ENCODE data around the gene BLNK. TPM values are rescaled to one million over a fixed set of nuclear protein-coding genes. Genes with fewer than 3 reads are reported as not detected.

BLNK gene
- total RNA-seq, 1 donor from 2014 or later: 0.73 TPM

GRCh38 chr10:96238646-96239623, 32.4 kb downstream of the BLNK start:
- intact Hi-C loops (cut with DNase I): no loop called here
- ATAC-seq (ENCODE audit: poor library complexity) (no peak), DNase-seq (no peak)

GRCh38 chr10:96236876-96237275, 34.5 kb downstream of the BLNK start:
- DNase-seq (no peak), ATAC-seq (ENCODE audit: poor library complexity) (no peak)
- intact Hi-C loops (cut with DNase I): no loop called here

- no peak for DNase-seq
- intact Hi-C loops (cut with DNase I): no loop called here
- ATAC-seq (ENCODE audit: poor library complexity): no peak
Measured at GRCh38 chr10:96236090-96236478, 35.3 kb downstream of the BLNK start.

GRCh38 chr10:96235326-96236089, 35.9 kb downstream of the BLNK start:
- intact Hi-C loops (cut with DNase I): no loop called here
- no peak for DNase-seq
- no peak for ATAC-seq (ENCODE audit: poor library complexity)

GRCh38 chr10:96233959-96234358, 37.4 kb downstream of the BLNK start:
- DNase-seq (no peak), ATAC-seq (ENCODE audit: poor library complexity) (peak; percentile 84)
- intact Hi-C loops (cut with DNase I): no loop called here

GRCh38 chr10:96230527-96230926, 40.8 kb downstream of the BLNK start:
- DNase-seq (no peak), ATAC-seq (ENCODE audit: poor library complexity) (no peak)
- intact Hi-C loops (cut with DNase I): no loop called here

GRCh38 chr10:96229568-96230030, 41.8 kb downstream of the BLNK start:
- peak; percentile 87 for DNase-seq
- peak; percentile 65 for ATAC-seq (ENCODE audit: poor library complexity)
- intact Hi-C loops (cut with DNase I): loop anchor here (2.0 kb wide), 1 partner anchor 65 kb away; no protein-coding TSS in a partner anchor

- DNase-seq (no peak), ATAC-seq (ENCODE audit: poor library complexity) (no peak)
- intact Hi-C loops (cut with DNase I): loop anchor here (2.0 kb wide), 1 partner anchor 66 kb away; no protein-coding TSS in a partner anchor
Measured at GRCh38 chr10:96228408-96228994, 42.9 kb downstream of the BLNK start.

- intact Hi-C loops (cut with DNase I): no loop called here
- no peak for ATAC-seq (ENCODE audit: poor library complexity)
Measured at GRCh38 chr10:96227206-96227605, 44.2 kb downstream of the BLNK start.

GRCh38 chr10:96225119-96225518, 46.2 kb downstream of the BLNK start:
- ATAC-seq (ENCODE audit: poor library complexity): no peak
- intact Hi-C loops (cut with DNase I): no loop called here
- no peak for DNase-seq

More at GRCh38 chr10:96227206-96227605, 44.2 kb downstream of the BLNK start:
- no peak for DNase-seq

- no peak for DNase-seq
- intact Hi-C loops (cut with DNase I): no loop called here
- ATAC-seq (ENCODE audit: poor library complexity): no peak
Measured at GRCh38 chr10:96222908-96223307, 48.5 kb downstream of the BLNK start.

- DNase-seq: no peak
- intact Hi-C loops (cut with DNase I): no loop called here
- ATAC-seq (ENCODE audit: poor library complexity): no peak
Measured at GRCh38 chr10:96222441-96222840, 48.9 kb downstream of the BLNK start.

- intact Hi-C loops (cut with DNase I): no loop called here
- no peak for ATAC-seq (ENCODE audit: poor library complexity)
- DNase-seq: no peak
Measured at GRCh38 chr10:96218826-96219225, 52.5 kb downstream of the BLNK start.

GRCh38 chr10:96217711-96218110, 53.7 kb downstream of the BLNK start:
- no peak for DNase-seq
- intact Hi-C loops (cut with DNase I): no loop called here
- ATAC-seq (ENCODE audit: poor library complexity): no peak

GRCh38 chr10:96216775-96217174, 54.6 kb downstream of the BLNK start:
- DNase-seq (no peak), ATAC-seq (ENCODE audit: poor library complexity) (no peak)
- intact Hi-C loops (cut with DNase I): no loop called here

- no peak for ATAC-seq (ENCODE audit: poor library complexity)
- no peak for DNase-seq
- intact Hi-C loops (cut with DNase I): no loop called here
Measured at GRCh38 chr10:96212911-96213310, 58.5 kb downstream of the BLNK start.

GRCh38 chr10:96211764-96212163, 59.6 kb downstream of the BLNK start:
- no peak for ATAC-seq (ENCODE audit: poor library complexity)
- no peak for DNase-seq
- intact Hi-C loops (cut with DNase I): no loop called here

- DNase-seq (no peak), ATAC-seq (ENCODE audit: poor library complexity) (no peak)
- intact Hi-C loops (cut with DNase I): no loop called here
Measured at GRCh38 chr10:96208946-96209345, 62.4 kb downstream of the BLNK start.

- intact Hi-C loops (cut with DNase I): no loop called here
- ATAC-seq (ENCODE audit: poor library complexity) (no peak), DNase-seq (no peak)
Measured at GRCh38 chr10:96208271-96208670, 63.1 kb downstream of the BLNK start.
